Tibial nerve (tissue), 4 donors: ENCODE data around the gene NUBP2. TPM values are rescaled to one million over a fixed set of nuclear protein-coding genes. Genes with fewer than 3 reads are reported as not detected.

Source experiments
- DNase-seq, 2 donors: peaks; one replicate each; pipeline ENCODE4 v3.0.0-alpha.2; 2019; ENCODE audit warnings: low spot score in 2 of 2
- H3K27ac ChIP-seq, 4 donors: fragments of 200-600 bp; sonication (generic) in 3 of 4; one replicate each; pipeline ENCODE4 v1.5.1; 2017 to 2019; ENCODE audit warnings: mild to moderate bottlenecking in 1 of 4
- H3K27me3 ChIP-seq, 2 donors: fragments of 200-600 bp; sonication (generic) in 1 of 2; one replicate each; pipeline versions ENCODE4 v1.5.1 to v1.6.0; 2017 to 2019
- H3K36me3 ChIP-seq, 3 donors: fragments of 200-600 bp; sonication (generic); one replicate each; pipeline ENCODE4 v1.5.1; 2018 to 2019
- H3K4me1 ChIP-seq, 4 donors: fragments of 200-600 bp; sonication (generic) in 3 of 4; one replicate each; pipeline ENCODE4 v1.5.1; 2017 to 2019
- H3K4me3 ChIP-seq, 4 donors: fragments of 200-600 bp; sonication (generic) in 3 of 4; one replicate each; pipeline ENCODE4 v1.5.1; 2017 to 2019; ENCODE audit warnings: mild to moderate bottlenecking in 1 of 4, moderate library complexity in 1 of 4
- H3K9me3 ChIP-seq, 4 donors: fragments of 200-600 bp; sonication (generic) in 3 of 4; one replicate each; pipeline ENCODE4 v1.5.1; 2017 to 2019
- CTCF ChIP-seq, 5 experiments: fragments of 200-600 bp in 3 of 5; fragments of 450-650 bp in 2 of 5; sonication (generic) in 3 of 5; IDR thresholded peaks; one replicate each; pipeline ENCODE4 v1.5.1; 2016 to 2019; ENCODE audit warnings: antibody characterized with exemption in 5 of 5, mild to moderate bottlenecking in 3 of 5, moderate library complexity in 2 of 5
- EP300 ChIP-seq, 2 donors: sonication (generic); formaldehyde crosslinking; IDR thresholded peaks; one replicate each; pipeline ENCODE4 v1.6.1; 2017; ENCODE audit warnings: antibody characterized with exemption in 2 of 2, mild to moderate bottlenecking in 1 of 2
- POLR2A ChIP-seq, 2 donors: fragments of 450-650 bp; IDR thresholded peaks; one replicate each; pipeline ENCODE4 v1.6.1; 2017; ENCODE audit warnings: antibody characterized with exemption in 2 of 2, mild to moderate bottlenecking in 2 of 2, moderate library complexity in 2 of 2
- WGBS, 2 donors: methylation state at CpG; one replicate each; pipeline ENCODE4 v1.1.5; 2018; 5-methylcytosine and 5-hydroxymethylcytosine counted together
- small RNA-seq: library from RNA; depleted of rRNA; stranded (forward); fragments of <200 nt; gene quantifications from one replicate; pipeline ENCODE3, GENCODE V24; 2016
- total RNA-seq, 4 donors: library from RNA; depleted of rRNA; stranded (reverse); fragments of >200 nt; gene quantifications; one replicate each; pipeline ENCODE4 v1.1.0, GENCODE V29; 2016

NUBP2 gene
- total RNA-seq, 4 donors from 2014 or later: 73.5 to 93.9 (median 87.4) TPM

GRCh38 chr16:1830213-1830612 is 47.5 kb downstream of the NUBP2 start:
- TF ChIP-seq EP300 (IDR thresholded peaks at IDR 0.05) (no peak), POLR2A (IDR thresholded peaks at IDR 0.05) (no peak), CTCF (IDR thresholded peaks at IDR 0.05) (no peak)
- 59 to 65% methylated on average over 3 of the region's 3 CpGs for WGBS, 2 donors
- no peaks in the 10 kb centered on the region for H3K9me3 ChIP-seq
- no peaks in the 10 kb centered on the region for H3K27me3 ChIP-seq
- DNase-seq: no peak
- H3K27ac ChIP-seq: no peak overlapping the region
- peaks cover 0 to 43% (median 0%) of the 10 kb centered on the region in 3 donors for H3K36me3 ChIP-seq
- H3K4me1 ChIP-seq: peaks cover 0 to 40% (median 16%) of the 10 kb centered on the region in 4 donors
- no peak overlapping the region for H3K4me3 ChIP-seq

GRCh38 chr16:1831186-1832075 is 48.7 kb downstream of the NUBP2 start:
- Histone ChIP-seq H3K4me1 (peaks cover 0 to 31% (median 12%) of the 10 kb centered on the region in 4 donors), H3K4me3 (no peak overlapping the region), H3K36me3 (peaks cover 0 to 43% (median 0%) of the 10 kb centered on the region in 3 donors), H3K9me3 (no peaks in the 10 kb centered on the region), H3K27ac (no peak overlapping the region), H3K27me3 (no peaks in the 10 kb centered on the region)
- 79 to 80% methylated on average over 19 of the region's 19 CpGs for WGBS, 2 donors
- TF ChIP-seq POLR2A (IDR thresholded peaks at IDR 0.05) (no peak), EP300 (IDR thresholded peaks at IDR 0.05) (no peak), CTCF (IDR thresholded peaks at IDR 0.05) (no peak)
- DNase-seq: no peak

- no peak for TF ChIP-seq CTCF (IDR thresholded peaks at IDR 0.05)
- DNase-seq: no peak
- no peak overlapping the region for H3K4me3 ChIP-seq
- no peaks in the 10 kb centered on the region for H3K27me3 ChIP-seq
- peaks cover 0 to 44% (median 0%) of the 10 kb centered on the region in 3 donors for H3K36me3 ChIP-seq
- H3K4me1 ChIP-seq: peaks cover 0 to 26% (median 7%) of the 10 kb centered on the region in 4 donors
- 67 to 70% methylated on average over 9 of the region's 9 CpGs for WGBS, 2 donors
- no peak overlapping the region for H3K27ac ChIP-seq
- H3K9me3 ChIP-seq: no peaks in the 10 kb centered on the region
These were observed 50.2 kb downstream of the NUBP2 start for GRCh38 chr16:1832838-1833454.

- WGBS, 2 donors: 82 to 85% methylated on average over 5 of the region's 5 CpGs
- Histone ChIP-seq H3K9me3 (no peaks in the 10 kb centered on the region), H3K27ac (no peak overlapping the region), H3K36me3 (peaks cover 0 to 50% (median 0%) of the 10 kb centered on the region in 3 donors), H3K4me3 (no peak overlapping the region), H3K27me3 (no peaks in the 10 kb centered on the region), H3K4me1 (peaks cover 0 to 15% (median under 1%) of the 10 kb centered on the region in 4 donors)
- DNase-seq: no peak
- no peak for TF ChIP-seq EP300 (IDR thresholded peaks at IDR 0.05)
- no peak for TF ChIP-seq CTCF (IDR thresholded peaks at IDR 0.05)
- no peak for TF ChIP-seq POLR2A (IDR thresholded peaks at IDR 0.05)
These were observed 51.3 kb downstream of the NUBP2 start for GRCh38 chr16:1834096-1834495.

Small RNA genes lying within 50 kb of the gene (small RNA-seq; reads per million reads assigned to genes)
- 0.28 reads per million for gene MIR3177

Other genes with a start within 250 kb of the NUBP2 start
- gene TMEM204, start 249.3 kb upstream of the NUBP2 start, total RNA-seq: 10 to 100 TPM; 46.3 to 53.7 (median 48.9) TPM
- 10 to 100 TPM; 26.8 to 49.5 (median 41.6) TPM for gene IFT140, start 170.9 kb upstream of the NUBP2 start, total RNA-seq
- 10 to 100 TPM; 11.6 to 30.6 (median 17.8) TPM for gene CRAMP1, start 170.6 kb upstream of the NUBP2 start, total RNA-seq
- 10 to 100 TPM; 15.0 to 28.9 (median 16.1) TPM for gene JPT2, start 104.7 kb upstream of the NUBP2 start, total RNA-seq
- 100 to 1,000 TPM in 2 of 4 donors, 10 to 100 TPM in 2; 92.6 to 188 (median 99.5) TPM for gene MAPK8IP3, start 76.8 kb upstream of the NUBP2 start, total RNA-seq
- gene NME3, start 11.4 kb upstream of the NUBP2 start, total RNA-seq: 100 to 1,000 TPM; 113 to 198 (median 128) TPM
- 10 to 100 TPM; 13.2 to 41.4 (median 17.7) TPM for gene EME2, start 10.2 kb upstream of the NUBP2 start, total RNA-seq
- gene MRPS34, start 9.8 kb upstream of the NUBP2 start, total RNA-seq: 100 to 1,000 TPM in 1 of 4 donors, 10 to 100 TPM in 3; 58.1 to 121 (median 81.0) TPM
- gene SPSB3, start 389 bp upstream of the NUBP2 start, total RNA-seq: 100 to 1,000 TPM in 3 of 4 donors, 10 to 100 TPM in 1; 90.7 to 122 (median 112) TPM
- 1 to 10 TPM in 1 of 4 donors, under 1 TPM in 1, not detected in 2; 0.63 to 1.6 TPM for gene IGFALS, start 10.7 kb downstream of the NUBP2 start, total RNA-seq
- 100 to 1,000 TPM in 2 of 4 donors, 10 to 100 TPM in 2; 89.2 to 161 (median 100) TPM for gene HAGH, start 43.9 kb downstream of the NUBP2 start, total RNA-seq
- 10 to 100 TPM; 17.5 to 44.1 (median 33.7) TPM for gene FAHD1, start 44.2 kb downstream of the NUBP2 start, total RNA-seq
- not detected for gene MEIOB, start 89.2 kb downstream of the NUBP2 start, total RNA-seq
- gene HS3ST6, start 135.5 kb downstream of the NUBP2 start, total RNA-seq: not detected
- gene MSRB1, start 160.2 kb downstream of the NUBP2 start, total RNA-seq: 10 to 100 TPM; 22.5 to 46.1 (median 30.3) TPM
- gene RPL3L, start 171.7 kb downstream of the NUBP2 start, total RNA-seq: not detected
- 100 to 1,000 TPM in 2 of 4 donors, 10 to 100 TPM in 2; 86.9 to 136 (median 116) TPM for gene NDUFB10, start 176.6 kb downstream of the NUBP2 start, total RNA-seq
- 1,000 to 10,000 TPM; 1,591 to 3,468 (median 1,745) TPM for gene RPS2, start 181.9 kb downstream of the NUBP2 start, total RNA-seq
- gene RNF151, start 183.9 kb downstream of the NUBP2 start, total RNA-seq: not detected
- 10 to 100 TPM; 37.6 to 70.8 (median 46.2) TPM for gene TBL3, start 189.1 kb downstream of the NUBP2 start, total RNA-seq
- 1 to 10 TPM in 1 of 4 donors, not detected in 3; 3.9 TPM for gene NOXO1, start 198.5 kb downstream of the NUBP2 start, total RNA-seq
- gene GFER, start 201.2 kb downstream of the NUBP2 start, total RNA-seq: 10 to 100 TPM; 13.4 to 20.2 (median 18.1) TPM
- gene SYNGR3, start 207.0 kb downstream of the NUBP2 start, total RNA-seq: 1 to 10 TPM in 1 of 4 donors, not detected in 3; 3.9 TPM
- 10 to 100 TPM; 37.0 to 83.1 (median 49.2) TPM for gene ZNF598, start 226.9 kb downstream of the NUBP2 start, total RNA-seq
- gene NPW, start 236.8 kb downstream of the NUBP2 start, total RNA-seq: 1 to 10 TPM in 2 of 4 donors, not detected in 2; 3.0 to 3.1 TPM
- 10 to 100 TPM; 54.7 to 83.1 (median 64.9) TPM for gene NHERF2, start 243.9 kb downstream of the NUBP2 start, total RNA-seq